Thoracic aorta (tissue), 2 donors: ENCODE results near the gene CELSR2. TPM values are rescaled to one million over a fixed set of nuclear protein-coding genes. Genes with fewer than 3 reads are reported as not detected.

Source experiments
- ATAC-seq: fragments of 150-250 bp; one replicate; pipeline ENCODE4 v1.8.0; 2017; ENCODE audit warnings: low read depth; ENCODE audit not compliant: insufficient number of reproducible peaks, low FRiP score
- DNase-seq: peaks from one replicate; pipeline ENCODE4 v3.0.0-alpha.2; 2020; ENCODE audit warnings: low spot score
- H3K27ac ChIP-seq, 2 donors: fragments of 200-600 bp; sonication (generic); 1 replicate in 1 of 2; 2 replicates in 1 of 2; pipeline ENCODE4 v1.5.1; 2016; ENCODE audit warnings: mild to moderate bottlenecking in 2 of 2, moderate library complexity in 2 of 2
- H3K27me3 ChIP-seq: fragments of 200-600 bp; sonication (generic); replicated peaks from 2 replicates; pipeline ENCODE4 v1.6.0; 2016; ENCODE audit warnings: mild to moderate bottlenecking; ENCODE audit not compliant: insufficient read depth
- H3K36me3 ChIP-seq: fragments of 200-600 bp; sonication (generic); one replicate; pipeline ENCODE4 v1.5.1; 2016
- H3K4me1 ChIP-seq, 2 donors: fragments of 200-600 bp; sonication (generic); 1 replicate in 1 of 2; 2 replicates in 1 of 2; pipeline versions ENCODE4 v1.5.1 to v1.6.0; 2016; ENCODE audit warnings: low read depth in 2 of 2, mild to moderate bottlenecking in 1 of 2; ENCODE audit not compliant: control insufficient read depth in 1 of 2
- H3K4me3 ChIP-seq: fragments of 200-600 bp; sonication (generic); 2 replicates; pipeline ENCODE4 v1.5.1; 2016; ENCODE audit warnings: mild to moderate bottlenecking
- H3K9me3 ChIP-seq: fragments of 200-600 bp; sonication (generic); 2 replicates; pipeline ENCODE4 v1.5.1; 2016
- CTCF ChIP-seq: fragments of 200-600 bp; sonication (generic); IDR thresholded peaks from one replicate; pipeline ENCODE4 v1.5.1; 2019; ENCODE audit warnings: antibody characterized with exemption
- total RNA-seq, 2 donors: library from RNA; depleted of rRNA; stranded (reverse); fragments of >200 nt; gene quantifications; one replicate each; pipeline versions ENCODE4 v1.1.0 to v1.2.3, GENCODE V29; 2016

Gene CELSR2
- total RNA-seq, 2 donors from 2014 or later, result 4.0 to 10.0 TPM

GRCh38 chr1:109242387-109242786, 7.0 kb upstream of the CELSR2 start:
- no peak for ATAC-seq
- no peak for DNase-seq
- peaks cover 12 to 31% of the 10 kb centered on the region in 2 donors for H3K4me1 ChIP-seq
- no peak overlapping the region for H3K4me3 ChIP-seq
- H3K27ac ChIP-seq, result no peak overlapping the region
- no peaks in the 10 kb centered on the region for H3K27me3 ChIP-seq
- peaks cover 18% of the 10 kb centered on the region for H3K36me3 ChIP-seq
- TF ChIP-seq CTCF, result no peak
- no peaks in the 10 kb centered on the region for H3K9me3 ChIP-seq

DNA sequence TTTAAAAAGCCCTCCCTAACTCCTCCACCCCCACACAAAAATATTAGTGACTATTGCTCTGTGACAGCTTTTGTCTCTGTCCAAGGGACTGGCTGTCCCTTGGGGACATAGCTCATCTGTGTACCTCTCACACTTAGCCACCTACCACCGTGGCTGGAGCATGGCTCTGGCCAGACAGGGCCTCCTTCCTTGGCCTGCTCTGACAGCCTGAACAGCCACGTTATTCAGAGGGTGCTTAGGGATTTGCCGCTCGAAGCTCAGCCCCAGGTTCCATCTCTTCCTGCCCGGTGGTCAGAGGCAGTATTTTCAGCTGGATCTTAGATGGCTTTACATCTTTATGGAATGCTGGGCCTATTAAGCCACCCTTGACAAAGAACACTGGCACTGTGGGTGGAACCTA, 6.1 kb upstream of the CELSR2 start:
- Histone ChIP-seq H3K4me3 (no peak overlapping the region), H3K27ac (no peak overlapping the region), H3K27me3 (no peaks in the 10 kb centered on the region), H3K4me1 (peaks cover 12 to 31% of the 10 kb centered on the region in 2 donors), H3K9me3 (no peaks in the 10 kb centered on the region), H3K36me3 (peaks cover 10% of the 10 kb centered on the region)
- no peak for TF ChIP-seq CTCF
- no peak for ATAC-seq
- no peak for DNase-seq

GRCh38 chr1:109243860-109244552, 5.3 kb upstream of the CELSR2 start:
- no peaks in the 10 kb centered on the region for H3K9me3 ChIP-seq
- DNase-seq, result no peak
- no peak overlapping the region for H3K27ac ChIP-seq
- ATAC-seq, result no peak
- peaks cover 14 to 33% of the 10 kb centered on the region in 2 donors for H3K4me1 ChIP-seq
- H3K4me3 ChIP-seq, result no peak overlapping the region
- peaks cover 2% of the 10 kb centered on the region for H3K36me3 ChIP-seq
- no peak for TF ChIP-seq CTCF
- H3K27me3 ChIP-seq, result no peaks in the 10 kb centered on the region

DNA sequence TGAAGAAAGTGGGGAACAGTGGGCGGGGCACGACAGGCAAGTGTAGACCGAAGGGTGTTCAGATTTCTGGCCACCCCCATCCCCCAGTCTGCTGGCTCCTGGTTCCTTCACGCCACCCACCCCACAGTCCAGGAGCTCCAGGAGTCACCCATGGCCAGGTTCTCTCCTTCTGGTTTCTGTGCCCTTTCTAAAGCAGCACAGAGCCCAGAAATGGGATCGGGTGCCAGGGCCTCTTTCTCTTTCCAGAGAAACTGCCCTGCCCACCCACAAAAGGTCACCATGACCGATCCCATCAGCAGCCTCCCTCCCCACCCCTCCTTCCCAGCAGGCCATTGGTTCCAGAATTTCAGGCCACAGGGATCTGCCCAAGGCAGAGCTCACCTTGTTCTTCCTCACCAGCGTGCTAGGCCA, 3.2 kb upstream of the CELSR2 start:
- peaks cover 9 to 32% of the 10 kb centered on the region in 2 donors for H3K4me1 ChIP-seq
- TF ChIP-seq CTCF, result no peak
- H3K36me3 ChIP-seq, result no peaks in the 10 kb centered on the region
- no peak for DNase-seq
- no peak for ATAC-seq
- H3K4me3 ChIP-seq, result no peak overlapping the region
- no peaks in the 10 kb centered on the region for H3K27me3 ChIP-seq
- H3K27ac ChIP-seq, result no peak overlapping the region
- no peaks in the 10 kb centered on the region for H3K9me3 ChIP-seq

- Histone ChIP-seq H3K9me3 (no peaks in the 10 kb centered on the region), H3K4me3 (no peak overlapping the region), H3K4me1 (peaks cover 4 to 16% of the 10 kb centered on the region in 2 donors), H3K27ac (no peak overlapping the region), H3K27me3 (no peaks in the 10 kb centered on the region), H3K36me3 (no peaks in the 10 kb centered on the region)
- peak; percentile 0 for DNase-seq
- ATAC-seq, result no peak
- TF ChIP-seq CTCF, result no peak
Measured at GRCh38 chr1:109247401-109248365, 1.7 kb upstream of the CELSR2 start.
